Measurements from ENCODE around the gene KLF1. TPM values are rescaled to one million over a fixed set of nuclear protein-coding genes. Genes with fewer than 3 reads are reported as not detected.

KLF1 gene
- total and polyA plus RNA-seq, 10 of the 15 experiments (the other 5 are each of a cell fraction or from before 2014, with no cell fraction given), result 0.04 to 0.38 (median 0.08) TPM; not detected in 3

DNA sequence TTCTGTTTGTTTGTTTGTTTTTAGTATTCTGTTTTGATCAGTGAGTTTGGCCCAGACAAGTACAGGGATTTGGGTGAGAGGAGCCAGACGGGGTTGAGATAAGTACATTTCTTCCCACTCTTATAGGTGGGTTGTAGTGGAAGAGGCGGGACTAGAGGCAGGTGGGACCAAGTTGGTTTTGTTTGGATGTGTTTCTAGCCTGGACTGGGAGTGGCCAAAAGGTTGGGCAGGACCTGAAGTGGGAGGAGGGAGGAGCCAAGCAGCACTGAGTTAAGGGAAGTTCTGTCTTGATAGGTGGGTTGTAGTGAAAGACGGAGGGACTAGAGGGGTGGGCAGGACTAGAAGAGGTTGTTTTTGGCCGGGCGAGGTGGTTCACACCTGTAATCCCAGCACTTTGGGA lies 14.7 kb downstream of the KLF1 start:
- WGBS (ENCODE audit: insufficient coverage, insufficient replicate concordance, low lambda C conversion rate, missing lambda C conversion rate), result 80% methylated on average over 5 of the region's 5 CpGs
- Histone ChIP-seq H3K36me3 (ENCODE audit: control insufficient read depth in 2 of 2, insufficient read depth in 2 of 2, low read length in 1 of 2) (no peaks in the 10 kb centered on the region), H3K27ac (ENCODE audit: control insufficient read depth, insufficient read depth) (no peak overlapping the region), H3K79me2 (ENCODE audit: control insufficient read depth, insufficient read depth, low read length) (no peaks in the 10 kb centered on the region), H3K4me2 (ENCODE audit: control insufficient read depth, insufficient read depth) (no peak overlapping the region), H3K4me1 (ENCODE audit: control insufficient read depth, insufficient read depth, low read length) (peaks cover 2% of the 10 kb centered on the region; the same call in 1 of the 2 replicates), H3K9me3 (replicated peaks; ENCODE audit: control insufficient read depth, insufficient read depth, low read length) (no peaks in the 10 kb centered on the region; the same call in 2 of the 3 replicates), H4K20me1 (ENCODE audit: control insufficient read depth, insufficient read depth) (no peaks in the 10 kb centered on the region), H2AFZ (ENCODE audit: control insufficient read depth, low read depth, low read length) (no peak overlapping the region), H3K9ac (ENCODE audit: control insufficient read depth, insufficient read depth, low read length) (no peak overlapping the region), H3K4me3 (no peak overlapping the region), H3K27me3 (replicated peaks in 1 of 2; ENCODE audit: control insufficient read depth in 2 of 2, insufficient read depth in 2 of 2, low read length in 1 of 2) (no peaks in the 10 kb centered on the region)
- DNase-seq (ENCODE audit: low read depth, low spot score), result no peak
- peak; percentile 38 for ATAC-seq
- ChIA-PET CTCF (interaction anchor here (1.2 to 1.4 kb wide), 3 partner anchors 9 to 35 kb away, joined by 3 to 4 read pairs (median 4); partner anchors contain the start of gene DNASE2), RAD21 (ENCODE audit: unreplicated experiment) (no interaction called here), POLR2A (interaction anchor here (0.7 kb wide), 1 partner anchor 8 kb away, joined by 4 read pairs; no protein-coding TSS in a partner anchor), SMC1A (ENCODE audit: uncharacterized antibody, unreplicated experiment) (no interaction called here)
- no peak for TF ChIP-seq CEBPB (IDR thresholded peaks at IDR 0.05; ENCODE audit: borderline replicate concordance in 1 of 2, low read depth in 2 of 2, low read length in 2 of 2)
- TF ChIP-seq, protein P1, sequence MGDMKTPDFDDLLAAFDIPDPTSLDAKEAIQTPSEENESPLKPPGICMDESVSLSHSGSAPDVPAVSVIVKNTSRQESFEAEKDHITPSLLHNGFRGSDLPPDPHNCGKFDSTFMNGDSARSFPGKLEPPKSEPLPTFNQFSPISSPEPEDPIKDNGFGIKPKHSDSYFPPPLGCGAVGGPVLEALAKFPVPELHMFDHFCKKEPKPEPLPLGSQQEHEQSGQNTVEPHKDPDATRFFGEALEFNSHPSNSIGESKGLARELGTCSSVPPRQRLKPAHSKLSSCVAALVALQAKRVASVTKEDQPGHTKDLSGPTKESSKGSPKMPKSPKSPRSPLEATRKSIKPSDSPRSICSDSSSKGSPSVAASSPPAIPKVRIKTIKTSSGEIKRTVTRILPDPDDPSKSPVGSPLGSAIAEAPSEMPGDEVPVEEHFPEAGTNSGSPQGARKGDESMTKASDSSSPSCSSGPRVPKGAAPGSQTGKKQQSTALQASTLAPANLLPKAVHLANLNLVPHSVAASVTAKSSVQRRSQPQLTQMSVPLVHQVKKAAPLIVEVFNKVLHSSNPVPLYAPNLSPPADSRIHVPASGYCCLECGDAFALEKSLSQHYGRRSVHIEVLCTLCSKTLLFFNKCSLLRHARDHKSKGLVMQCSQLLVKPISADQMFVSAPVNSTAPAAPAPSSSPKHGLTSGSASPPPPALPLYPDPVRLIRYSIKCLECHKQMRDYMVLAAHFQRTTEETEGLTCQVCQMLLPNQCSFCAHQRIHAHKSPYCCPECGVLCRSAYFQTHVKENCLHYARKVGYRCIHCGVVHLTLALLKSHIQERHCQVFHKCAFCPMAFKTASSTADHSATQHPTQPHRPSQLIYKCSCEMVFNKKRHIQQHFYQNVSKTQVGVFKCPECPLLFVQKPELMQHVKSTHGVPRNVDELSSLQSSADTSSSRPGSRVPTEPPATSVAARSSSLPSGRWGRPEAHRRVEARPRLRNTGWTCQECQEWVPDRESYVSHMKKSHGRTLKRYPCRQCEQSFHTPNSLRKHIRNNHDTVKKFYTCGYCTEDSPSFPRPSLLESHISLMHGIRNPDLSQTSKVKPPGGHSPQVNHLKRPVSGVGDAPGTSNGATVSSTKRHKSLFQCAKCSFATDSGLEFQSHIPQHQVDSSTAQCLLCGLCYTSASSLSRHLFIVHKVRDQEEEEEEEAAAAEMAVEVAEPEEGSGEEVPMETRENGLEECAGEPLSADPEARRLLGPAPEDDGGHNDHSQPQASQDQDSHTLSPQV (IDR thresholded peaks at IDR 0.05), result no peak
- TF ChIP-seq GABPA (IDR thresholded peaks at IDR 0.05; ENCODE audit: low read depth), result no peak
- TF ChIP-seq, protein P2, sequence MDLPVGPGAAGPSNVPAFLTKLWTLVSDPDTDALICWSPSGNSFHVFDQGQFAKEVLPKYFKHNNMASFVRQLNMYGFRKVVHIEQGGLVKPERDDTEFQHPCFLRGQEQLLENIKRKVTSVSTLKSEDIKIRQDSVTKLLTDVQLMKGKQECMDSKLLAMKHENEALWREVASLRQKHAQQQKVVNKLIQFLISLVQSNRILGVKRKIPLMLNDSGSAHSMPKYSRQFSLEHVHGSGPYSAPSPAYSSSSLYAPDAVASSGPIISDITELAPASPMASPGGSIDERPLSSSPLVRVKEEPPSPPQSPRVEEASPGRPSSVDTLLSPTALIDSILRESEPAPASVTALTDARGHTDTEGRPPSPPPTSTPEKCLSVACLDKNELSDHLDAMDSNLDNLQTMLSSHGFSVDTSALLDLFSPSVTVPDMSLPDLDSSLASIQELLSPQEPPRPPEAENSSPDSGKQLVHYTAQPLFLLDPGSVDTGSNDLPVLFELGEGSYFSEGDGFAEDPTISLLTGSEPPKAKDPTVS (IDR thresholded peaks at IDR 0.05; ENCODE audit: low read depth, low read length), result no peak
- TF ChIP-seq MEF2A (IDR thresholded peaks at IDR 0.05; ENCODE audit: insufficient read depth, low read depth, low read length), result no peak
- no peak for TF ChIP-seq POLR2A (IDR thresholded peaks at IDR 0.05; ENCODE audit: low read depth, low read length)
- no peak for TF ChIP-seq IKZF2 (IDR thresholded peaks at IDR 0.05)
- no peak for TF ChIP-seq RAD21 (IDR thresholded peaks at IDR 0.05; ENCODE audit: insufficient read depth, low read depth, low read length)
- in situ Hi-C loops (cut with MboI) (no loop called here), intact Hi-C loops (cut with micrococcal nuclease; ENCODE audit: unreplicated experiment) (no loop called here)
- peak; percentile 73 for FAIRE-seq
- no TSS peak for BruUV-seq (replicated peaks)
